ENCODE results near the gene SULT2A1. TPM values are rescaled to one million over a fixed set of nuclear protein-coding genes. Genes with fewer than 3 reads are reported as not detected.
A peak's percentile ranks its signal among the peaks of the same experiment; 100 is the strongest.

SULT2A1 gene
- total RNA-seq, 1 experiment from 2014 or later: 0.27 TPM

DNA sequence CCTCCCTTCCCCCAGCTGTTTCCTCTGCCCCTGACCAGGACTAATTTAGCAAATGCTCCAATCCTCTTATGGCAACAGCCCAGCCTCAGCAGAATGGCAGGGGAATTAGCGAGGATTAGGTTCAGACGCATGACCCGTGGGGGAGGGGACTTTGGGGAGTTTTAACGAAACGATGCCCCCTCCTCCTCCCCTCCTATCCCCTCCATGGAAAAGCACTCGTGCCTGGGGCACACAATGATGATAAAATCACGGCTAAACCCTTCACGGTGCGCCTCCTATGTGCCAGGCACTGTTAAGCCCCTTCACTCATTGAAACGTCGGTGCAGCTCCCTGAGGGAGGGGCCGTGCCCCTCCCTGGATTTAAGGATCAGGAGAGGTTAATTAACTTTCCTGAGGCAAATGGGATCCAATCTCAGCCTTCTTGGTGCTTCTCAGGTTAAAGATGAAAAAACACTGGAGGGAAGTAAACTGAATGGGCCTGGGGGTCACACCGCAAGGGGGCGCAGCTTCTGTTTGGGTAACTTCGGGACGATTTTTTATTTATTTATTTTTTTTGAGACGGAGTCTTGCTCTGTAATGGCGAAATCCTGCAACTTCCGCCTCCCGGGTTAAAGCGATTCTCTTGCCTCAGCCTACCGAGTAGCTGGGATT, 37.2 kb downstream of the SULT2A1 start:
- Histone ChIP-seq H2AFZ (ENCODE audit: low read depth, low read length, poor library complexity, severe bottlenecking) (peak overlapping the region; percentile 98), H3K27ac (ENCODE audit: low read depth, low read length) (peak overlapping the region; percentile 15), H3K9me3 (ENCODE audit: control insufficient read depth in 1 of 2, insufficient read depth in 1 of 2, low read depth in 1 of 2, low read length in 2 of 2) (no peaks in the 10 kb centered on the region), H3K4me2 (ENCODE audit: low read length) (peak overlapping the region; percentile 84), H3K27me3 (ENCODE audit: insufficient read depth, low read length) (no peaks in the 10 kb centered on the region), H3K36me3 (ENCODE audit: control insufficient read depth in 1 of 2, insufficient read depth in 2 of 2, low read length in 2 of 2) (no peaks in the 10 kb centered on the region), H3K4me3 (replicated peaks in 1 of 2; ENCODE audit: low read depth in 1 of 2, low read length in 2 of 2) (peak overlapping the region; percentile 36 to 54), H3K79me2 (ENCODE audit: insufficient read depth, low read length) (no peaks in the 10 kb centered on the region), H3K4me1 (ENCODE audit: control insufficient read depth in 1 of 2, insufficient read depth in 2 of 2, low read length in 2 of 2) (peaks cover 5 to 16% of the 10 kb centered on the region in 2 experiments; a peak in 3 of 4 replicates), H3K9ac (ENCODE audit: low read length) (peak overlapping the region; percentile 53), H3K9me2 (ENCODE audit: insufficient read depth) (no peaks in the 10 kb centered on the region), H4K20me1 (ENCODE audit: insufficient read depth) (no peaks in the 10 kb centered on the region)
- POLR2A ChIA-PET: no interaction called here
- ATAC-seq: peak; percentile 76
- no TSS peak for BruUV-seq (replicated peaks)
- intact Hi-C loops (cut with micrococcal nuclease): no loop called here
- CTCF ChIA-PET: interaction anchor here (1.0 to 2.9 kb wide), 5 partner anchors 9 to 42 kb away, joined by 3 to 17 read pairs (median 5); partner anchors contain the start of gene TPRX2
- RAD21 ChIA-PET (ENCODE audit: low non-redundant PET in 1 of 2, low total read pairs in 2 of 2, uncharacterized antibody in 2 of 2, unreplicated experiment in 2 of 2): no interaction called here
- DNase-seq (ENCODE audit: low read depth, low spot score): peak; percentile 57
- TF ChIP-seq EGR1 (IDR thresholded peaks at IDR 0.05; ENCODE audit: low read depth) (no peak), POLR2AphosphoS5 (IDR thresholded peaks at IDR 0.05; ENCODE audit: low read depth, low read length) (no peak), EZH2 (IDR thresholded peaks at IDR 0.05) (no peak), SP1 (IDR thresholded peaks at IDR 0.05; ENCODE audit: low read depth) (no peak), RAD21 (IDR thresholded peaks at IDR 0.05; ENCODE audit: low read depth) (peak; percentile 28), MAX (IDR thresholded peaks at IDR 0.05) (no peak), SIN3A (IDR thresholded peaks at IDR 0.05; ENCODE audit: low read depth) (no peak), TCF7L2 (IDR thresholded peaks at IDR 0.05; ENCODE audit: borderline replicate concordance, extremely low read depth, insufficient read depth, insufficient read length) (no peak), ZBTB33 (IDR thresholded peaks at IDR 0.05; ENCODE audit: extremely low read depth, insufficient replicate concordance, low read length) (no peak), ZFX (IDR thresholded peaks at IDR 0.05) (no peak), POLR2A (IDR thresholded peaks at IDR 0.05; ENCODE audit: borderline replicate concordance, extremely low read depth, insufficient read depth, insufficient read length) (no peak), YY1 (IDR thresholded peaks at IDR 0.05; ENCODE audit: extremely low read depth, insufficient replicate concordance, low read depth, low read length) (no peak), CBX3 (IDR thresholded peaks at IDR 0.05; ENCODE audit: low read depth) (0 out of 2 replicates have a peak, but pooled peaks have one; percentile 55), SRF (IDR thresholded peaks at IDR 0.05; ENCODE audit: low read depth) (no peak), CTCF (IDR thresholded peaks at IDR 0.05 in 2 of 3, conservative IDR thresholded peaks at IDR 0.05 in 1 of 3; ENCODE audit: borderline replicate concordance in 1 of 3, insufficient read depth in 1 of 3, low read depth in 2 of 3, low read length in 2 of 3) (peak; percentile 87 to 98 (median 88)), ELF1 (IDR thresholded peaks at IDR 0.05; ENCODE audit: borderline replicate concordance, low read depth) (no peak), EZH2phosphoT487 (IDR thresholded peaks at IDR 0.05; ENCODE audit: borderline replicate concordance) (no peak)
- TF ChIP-seq, protein P1, sequence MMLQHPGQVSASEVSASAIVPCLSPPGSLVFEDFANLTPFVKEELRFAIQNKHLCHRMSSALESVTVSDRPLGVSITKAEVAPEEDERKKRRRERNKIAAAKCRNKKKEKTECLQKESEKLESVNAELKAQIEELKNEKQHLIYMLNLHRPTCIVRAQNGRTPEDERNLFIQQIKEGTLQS (IDR thresholded peaks at IDR 0.05): no peak
- TF ChIP-seq, protein P2, sequence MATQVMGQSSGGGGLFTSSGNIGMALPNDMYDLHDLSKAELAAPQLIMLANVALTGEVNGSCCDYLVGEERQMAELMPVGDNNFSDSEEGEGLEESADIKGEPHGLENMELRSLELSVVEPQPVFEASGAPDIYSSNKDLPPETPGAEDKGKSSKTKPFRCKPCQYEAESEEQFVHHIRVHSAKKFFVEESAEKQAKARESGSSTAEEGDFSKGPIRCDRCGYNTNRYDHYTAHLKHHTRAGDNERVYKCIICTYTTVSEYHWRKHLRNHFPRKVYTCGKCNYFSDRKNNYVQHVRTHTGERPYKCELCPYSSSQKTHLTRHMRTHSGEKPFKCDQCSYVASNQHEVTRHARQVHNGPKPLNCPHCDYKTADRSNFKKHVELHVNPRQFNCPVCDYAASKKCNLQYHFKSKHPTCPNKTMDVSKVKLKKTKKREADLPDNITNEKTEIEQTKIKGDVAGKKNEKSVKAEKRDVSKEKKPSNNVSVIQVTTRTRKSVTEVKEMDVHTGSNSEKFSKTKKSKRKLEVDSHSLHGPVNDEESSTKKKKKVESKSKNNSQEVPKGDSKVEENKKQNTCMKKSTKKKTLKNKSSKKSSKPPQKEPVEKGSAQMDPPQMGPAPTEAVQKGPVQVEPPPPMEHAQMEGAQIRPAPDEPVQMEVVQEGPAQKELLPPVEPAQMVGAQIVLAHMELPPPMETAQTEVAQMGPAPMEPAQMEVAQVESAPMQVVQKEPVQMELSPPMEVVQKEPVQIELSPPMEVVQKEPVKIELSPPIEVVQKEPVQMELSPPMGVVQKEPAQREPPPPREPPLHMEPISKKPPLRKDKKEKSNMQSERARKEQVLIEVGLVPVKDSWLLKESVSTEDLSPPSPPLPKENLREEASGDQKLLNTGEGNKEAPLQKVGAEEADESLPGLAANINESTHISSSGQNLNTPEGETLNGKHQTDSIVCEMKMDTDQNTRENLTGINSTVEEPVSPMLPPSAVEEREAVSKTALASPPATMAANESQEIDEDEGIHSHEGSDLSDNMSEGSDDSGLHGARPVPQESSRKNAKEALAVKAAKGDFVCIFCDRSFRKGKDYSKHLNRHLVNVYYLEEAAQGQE (IDR thresholded peaks at IDR 0.05; ENCODE audit: low read depth): no peak
